ENCODE measurements around the gene RBFOX2. TPM values are rescaled to one million over a fixed set of nuclear protein-coding genes. Genes with fewer than 3 reads are reported as not detected.

The RBFOX2 gene
- total RNA-seq, 2 experiments from 2014 or later, result 6.6 to 7.1 TPM

GRCh38 chr22:35914665-35915476 lies 113.8 kb downstream of the RBFOX2 start:
- ChIA-PET CTCF (no interaction called here), POLR2A (no interaction called here)

GRCh38 chr22:35914357-35914664 lies 114.3 kb downstream of the RBFOX2 start:
- ChIA-PET CTCF (no interaction called here), POLR2A (no interaction called here)

GRCh38 chr22:35913925-35914324 lies 114.7 kb downstream of the RBFOX2 start:
- CTCF ChIA-PET, result no interaction called here

GRCh38 chr22:35912658-35913057 lies 116.0 kb downstream of the RBFOX2 start:
- ChIA-PET POLR2A (no interaction called here), CTCF (no interaction called here)

More at GRCh38 chr22:35913925-35914324, 114.7 kb downstream of the RBFOX2 start:
- POLR2A ChIA-PET, result no interaction called here

DNA sequence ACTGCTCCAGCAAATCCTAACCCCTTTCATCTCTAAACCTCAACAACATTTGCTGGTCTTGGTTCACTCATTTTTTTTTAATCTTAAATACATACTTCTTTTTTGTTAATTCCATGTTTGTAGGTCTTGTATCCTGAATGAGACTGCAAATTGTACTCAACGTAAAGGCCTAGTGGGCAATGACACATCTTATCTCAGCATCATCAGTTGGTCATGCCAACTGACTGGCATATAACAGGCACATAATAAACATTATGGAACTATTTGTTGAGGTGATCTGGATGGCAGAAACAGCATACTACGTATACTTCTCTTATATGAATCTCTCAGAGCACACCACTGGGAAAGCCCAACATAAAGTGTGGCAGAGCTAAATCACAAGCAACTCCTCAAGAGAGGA lies 116.7 kb downstream of the RBFOX2 start:
- POLR2A ChIA-PET, result no interaction called here

GRCh38 chr22:35910926-35911325 lies 117.7 kb downstream of the RBFOX2 start:
- ChIA-PET POLR2A (no interaction called here), CTCF (no interaction called here)

More for the DNA sequence above, 116.7 kb downstream of the RBFOX2 start:
- CTCF ChIA-PET, result no interaction called here

DNA sequence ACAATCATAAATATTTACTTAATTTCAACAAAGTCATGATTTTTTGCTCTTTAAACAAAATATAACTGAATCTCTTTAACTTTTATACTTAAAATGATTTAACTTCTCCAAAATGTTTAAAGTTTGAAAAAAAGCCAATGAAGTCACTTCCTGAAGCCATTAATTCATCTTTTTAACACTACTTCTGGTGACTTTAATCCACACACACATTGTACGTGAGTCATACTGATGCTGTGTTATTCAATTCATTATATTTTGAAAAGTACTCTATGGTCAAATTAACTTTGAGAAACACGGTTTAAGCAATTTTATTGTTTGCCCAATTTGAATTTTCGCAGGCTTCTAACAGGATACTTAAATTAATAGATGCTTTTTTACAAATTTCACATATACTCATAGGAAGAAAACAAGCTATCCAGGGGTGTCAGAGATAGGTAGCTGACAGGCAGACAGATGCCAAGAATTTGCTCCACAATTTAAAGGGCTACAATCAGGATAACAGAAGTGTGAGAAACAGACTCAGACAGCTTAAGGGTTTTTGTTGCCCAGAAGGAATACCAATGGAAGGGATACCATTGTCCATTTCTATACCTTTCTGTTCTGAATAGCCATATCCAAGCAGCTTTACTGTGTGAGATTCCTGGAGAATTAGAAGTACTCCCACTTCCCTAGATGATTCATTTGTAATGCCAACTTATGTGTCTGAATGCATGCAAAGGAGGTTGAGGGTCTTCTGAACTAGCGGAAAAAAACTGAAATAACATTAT lies 118.4 kb downstream of the RBFOX2 start:
- ChIA-PET POLR2A (no interaction called here), CTCF (no interaction called here)

- POLR2A ChIA-PET, result no interaction called here
- CTCF ChIA-PET, result no interaction called here
These were observed 122.7 kb downstream of the RBFOX2 start for GRCh38 chr22:35905894-35906293.

GRCh38 chr22:35904752-35905151 lies 123.9 kb downstream of the RBFOX2 start:
- ChIA-PET POLR2A (no interaction called here), CTCF (no interaction called here)

- CTCF ChIA-PET, result no interaction called here
- POLR2A ChIA-PET, result no interaction called here
These were observed 124.3 kb downstream of the RBFOX2 start for GRCh38 chr22:35904336-35904692.

DNA sequence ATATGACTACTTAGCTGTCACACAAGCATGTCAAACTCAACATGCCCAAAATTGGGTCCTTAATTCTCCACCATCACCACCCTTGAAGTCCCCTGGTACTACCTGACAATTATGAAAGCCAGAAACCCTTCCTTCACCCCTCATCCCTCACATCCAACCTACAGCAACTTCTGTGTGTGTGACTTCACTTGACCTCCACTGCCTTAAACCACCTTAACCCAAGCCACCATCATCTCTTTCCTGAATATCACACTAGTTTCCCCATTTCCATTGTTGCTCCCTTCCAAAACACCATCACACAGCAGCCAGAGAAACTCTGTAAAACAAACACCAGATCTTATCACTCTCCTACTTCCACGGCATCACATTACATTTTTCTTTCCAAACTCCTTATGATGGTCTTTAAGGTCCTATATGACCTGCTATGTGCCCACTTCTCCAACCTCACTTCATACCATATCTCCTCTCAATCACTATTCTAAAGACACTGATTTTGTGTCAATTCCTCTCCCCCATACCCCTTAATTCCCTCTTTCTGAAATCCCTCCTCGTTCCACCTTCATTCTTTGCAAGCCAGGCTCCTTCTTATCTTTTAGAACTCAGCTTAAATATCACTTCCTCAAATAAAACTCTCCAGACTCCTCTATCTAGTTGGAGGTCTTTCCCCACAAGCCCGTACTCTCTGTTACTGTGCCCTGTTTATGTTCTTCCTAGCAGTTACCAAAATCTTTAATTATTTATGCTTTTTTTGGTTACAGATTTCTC lies 124.9 kb downstream of the RBFOX2 start:
- ChIA-PET POLR2A (no interaction called here), CTCF (no interaction called here)

GRCh38 chr22:35900483-35901168 lies 128.0 kb downstream of the RBFOX2 start:
- CTCF ChIA-PET, result no interaction called here

DNA sequence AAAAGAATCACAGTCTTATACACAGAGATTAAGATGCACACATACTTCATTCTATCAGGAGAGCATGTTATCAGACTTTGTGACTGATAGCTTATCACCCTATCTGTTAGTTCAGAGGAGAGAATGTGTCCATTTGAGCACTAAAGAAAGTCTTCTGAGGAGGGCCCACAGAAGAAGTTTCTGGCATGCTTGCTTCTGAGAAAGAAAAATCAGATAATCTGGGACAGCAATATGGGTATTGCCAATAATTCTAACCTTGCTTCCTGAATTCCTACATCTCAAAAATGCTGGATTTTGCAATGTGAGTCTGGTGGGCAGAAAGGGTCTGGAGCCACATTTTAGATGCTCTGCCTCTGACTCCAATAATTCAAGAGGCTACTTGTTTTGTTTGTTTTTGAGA lies 128.9 kb downstream of the RBFOX2 start:
- POLR2A ChIA-PET, result no interaction called here

More at GRCh38 chr22:35900483-35901168, 128.0 kb downstream of the RBFOX2 start:
- POLR2A ChIA-PET, result no interaction called here

GRCh38 chr22:35896111-35896705 lies 132.4 kb downstream of the RBFOX2 start:
- CTCF ChIA-PET, result no interaction called here
- POLR2A ChIA-PET, result no interaction called here

More for the DNA sequence above, 128.9 kb downstream of the RBFOX2 start:
- CTCF ChIA-PET, result interaction anchor here (0.5 to 0.6 kb wide), 2 partner anchors 172 to 215 kb away, joined by 3 to 5 read pairs; no protein-coding TSS in a partner anchor

DNA sequence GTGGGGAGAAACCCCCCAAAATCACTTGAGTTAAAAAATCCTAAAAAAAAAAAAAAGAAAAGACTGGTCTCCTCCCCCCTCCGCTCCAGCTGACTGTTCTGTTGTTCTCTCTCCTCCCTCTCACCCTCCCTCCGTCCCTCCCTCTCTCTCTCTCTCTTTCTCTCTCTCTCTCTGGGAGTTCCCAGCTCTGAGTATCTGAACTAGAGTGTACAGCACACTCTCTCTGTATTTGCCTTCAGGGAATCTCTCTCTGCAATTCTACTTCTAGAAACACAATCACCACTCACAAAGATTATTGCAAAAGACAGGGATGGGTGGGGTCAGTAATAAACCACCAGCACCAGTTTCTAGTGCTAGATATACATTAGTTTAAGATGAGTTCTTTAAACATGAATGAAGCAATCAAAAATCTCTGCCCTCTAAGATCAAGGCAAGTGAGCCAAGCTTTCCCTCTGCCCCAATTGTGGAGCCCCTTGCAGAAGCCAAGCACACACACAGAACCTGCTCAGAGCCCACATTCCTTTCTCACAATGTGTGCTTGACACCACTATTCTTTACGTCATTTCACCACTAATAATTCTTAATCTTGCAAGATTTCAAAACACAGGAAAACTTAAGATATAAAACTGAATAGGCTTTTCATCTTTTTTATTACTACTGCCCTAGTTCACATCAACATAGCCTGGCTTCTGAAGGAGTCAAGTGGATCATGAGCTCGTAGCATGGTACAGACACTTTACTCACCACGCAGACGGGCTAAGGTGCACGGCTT lies 133.5 kb downstream of the RBFOX2 start:
- POLR2A ChIA-PET, result no interaction called here
- CTCF ChIA-PET, result no interaction called here

GRCh38 chr22:35894464-35894878 lies 134.2 kb downstream of the RBFOX2 start:
- CTCF ChIA-PET, result interaction anchor here (0.6 kb wide), 1 partner anchor 180 kb away, joined by 3 read pairs; no protein-coding TSS in a partner anchor
- POLR2A ChIA-PET, result no interaction called here

- ChIA-PET POLR2A (no interaction called here), CTCF (interaction anchor here (0.6 kb wide), 1 partner anchor 181 kb away, joined by 3 read pairs; no protein-coding TSS in a partner anchor)
These were observed 134.9 kb downstream of the RBFOX2 start for GRCh38 chr22:35893698-35894097.

DNA sequence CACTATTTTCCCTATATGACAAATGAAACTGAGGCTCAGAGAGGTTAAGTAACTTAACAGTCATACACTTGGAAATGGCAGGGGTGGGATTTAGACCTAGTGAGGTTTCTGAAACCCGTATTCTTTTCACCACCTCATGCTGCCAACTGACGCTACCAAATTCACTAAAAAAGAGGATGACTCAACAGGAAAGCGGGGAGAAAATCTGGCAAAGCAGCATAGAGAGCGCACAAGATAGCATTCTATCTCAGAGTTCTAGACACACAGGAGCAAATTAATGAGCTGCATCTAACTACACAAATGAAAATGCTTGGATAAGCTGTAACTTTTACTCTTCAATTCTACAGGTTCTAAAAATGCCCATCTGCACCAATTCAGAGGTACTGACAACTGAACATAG lies 136.4 kb downstream of the RBFOX2 start:
- ChIA-PET CTCF (no interaction called here), POLR2A (no interaction called here)

GRCh38 chr22:35891442-35891841 lies 137.2 kb downstream of the RBFOX2 start:
- POLR2A ChIA-PET, result no interaction called here
- CTCF ChIA-PET, result no interaction called here
